Measurements from ENCODE around the gene TSPAN9. TPM values are rescaled to one million over a fixed set of nuclear protein-coding genes. Genes with fewer than 3 reads are reported as not detected.

The TSPAN9 gene
- total RNA-seq, 1 donor from 2014 or later: 30.4 TPM

DNA sequence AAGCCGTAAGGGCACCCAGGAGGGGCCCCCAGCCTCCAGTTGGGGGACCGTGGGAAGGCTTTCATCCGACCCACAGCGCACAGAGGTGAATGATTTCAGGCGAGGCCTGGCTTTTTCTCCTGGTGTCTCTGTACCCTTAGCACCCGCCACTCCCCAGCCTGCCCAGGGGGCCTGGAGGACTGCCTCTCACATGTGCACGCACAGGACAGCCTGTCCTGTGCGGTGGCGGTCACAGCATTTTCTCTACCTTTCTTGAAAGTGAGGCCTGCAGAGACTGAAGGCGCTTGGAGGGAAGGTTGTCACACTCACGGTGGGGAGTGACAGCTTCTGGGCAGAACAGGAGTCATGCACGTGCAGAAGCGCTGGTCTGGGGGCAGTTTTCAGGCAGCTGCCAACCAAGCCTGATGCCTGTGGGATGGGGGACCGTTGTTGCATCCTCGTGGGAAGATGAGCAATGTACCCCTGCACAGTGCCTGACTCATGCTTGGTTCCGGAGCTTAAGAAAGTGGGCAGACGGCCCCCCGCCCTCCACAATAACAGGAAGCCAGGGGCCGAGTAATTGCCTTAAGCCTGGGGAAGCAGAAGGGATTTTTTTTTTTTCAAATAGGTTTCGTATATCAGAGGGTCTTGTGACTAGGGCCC, 148.1 kb downstream of the TSPAN9 start:
- no peaks in the 10 kb centered on the region for H3K4me1 Mint-ChIP-seq (ENCODE audit: low read depth)
- TF ChIP-seq, protein P1, sequence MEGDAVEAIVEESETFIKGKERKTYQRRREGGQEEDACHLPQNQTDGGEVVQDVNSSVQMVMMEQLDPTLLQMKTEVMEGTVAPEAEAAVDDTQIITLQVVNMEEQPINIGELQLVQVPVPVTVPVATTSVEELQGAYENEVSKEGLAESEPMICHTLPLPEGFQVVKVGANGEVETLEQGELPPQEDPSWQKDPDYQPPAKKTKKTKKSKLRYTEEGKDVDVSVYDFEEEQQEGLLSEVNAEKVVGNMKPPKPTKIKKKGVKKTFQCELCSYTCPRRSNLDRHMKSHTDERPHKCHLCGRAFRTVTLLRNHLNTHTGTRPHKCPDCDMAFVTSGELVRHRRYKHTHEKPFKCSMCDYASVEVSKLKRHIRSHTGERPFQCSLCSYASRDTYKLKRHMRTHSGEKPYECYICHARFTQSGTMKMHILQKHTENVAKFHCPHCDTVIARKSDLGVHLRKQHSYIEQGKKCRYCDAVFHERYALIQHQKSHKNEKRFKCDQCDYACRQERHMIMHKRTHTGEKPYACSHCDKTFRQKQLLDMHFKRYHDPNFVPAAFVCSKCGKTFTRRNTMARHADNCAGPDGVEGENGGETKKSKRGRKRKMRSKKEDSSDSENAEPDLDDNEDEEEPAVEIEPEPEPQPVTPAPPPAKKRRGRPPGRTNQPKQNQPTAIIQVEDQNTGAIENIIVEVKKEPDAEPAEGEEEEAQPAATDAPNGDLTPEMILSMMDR (IDR thresholded peaks at IDR 0.05; ENCODE audit: unreplicated experiment): no peak
- H3K4me3 Mint-ChIP-seq (ENCODE audit: low read depth): no peak overlapping the region
- no peaks in the 10 kb centered on the region for H3K27me3 Mint-ChIP-seq
- peaks cover 5% of the 10 kb centered on the region for H3K9me3 Mint-ChIP-seq (ENCODE audit: low read depth)
- DNase-seq (ENCODE audit: low spot score, unreplicated experiment): no peak
- peaks cover 6% of the 10 kb centered on the region for H3K36me3 Mint-ChIP-seq (ENCODE audit: insufficient read depth)
- H3K27ac Mint-ChIP-seq: no peak overlapping the region

DNA sequence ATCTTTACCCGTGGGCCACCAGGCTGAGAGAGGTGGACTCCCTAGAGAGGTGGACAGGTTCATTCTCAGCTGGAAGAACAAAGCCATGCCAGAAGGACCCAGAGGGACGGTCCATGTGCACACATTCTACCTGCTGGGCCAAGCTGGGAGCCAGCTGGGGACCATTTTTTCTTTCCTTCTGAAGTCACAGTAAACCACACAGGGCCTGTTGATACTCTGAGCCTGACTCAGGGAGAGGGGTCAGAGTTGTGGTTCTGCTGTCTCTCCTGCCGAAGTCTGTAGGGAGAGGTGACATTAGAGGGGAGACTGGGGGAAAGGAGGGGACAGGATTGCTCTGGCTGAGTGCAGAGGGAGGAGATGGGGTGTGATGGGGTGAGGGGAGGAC, 148.6 kb downstream of the TSPAN9 start:
- H3K27me3 Mint-ChIP-seq: no peaks in the 10 kb centered on the region
- H3K4me3 Mint-ChIP-seq (ENCODE audit: low read depth): no peak overlapping the region
- H3K36me3 Mint-ChIP-seq (ENCODE audit: insufficient read depth): peaks cover 6% of the 10 kb centered on the region
- H3K4me1 Mint-ChIP-seq (ENCODE audit: low read depth): no peaks in the 10 kb centered on the region
- TF ChIP-seq, protein P1 (IDR thresholded peaks at IDR 0.05; ENCODE audit: unreplicated experiment): no peak
- no peak overlapping the region for H3K27ac Mint-ChIP-seq
- DNase-seq (ENCODE audit: low spot score, unreplicated experiment): no peak
- peaks cover 5% of the 10 kb centered on the region for H3K9me3 Mint-ChIP-seq (ENCODE audit: low read depth)

DNA sequence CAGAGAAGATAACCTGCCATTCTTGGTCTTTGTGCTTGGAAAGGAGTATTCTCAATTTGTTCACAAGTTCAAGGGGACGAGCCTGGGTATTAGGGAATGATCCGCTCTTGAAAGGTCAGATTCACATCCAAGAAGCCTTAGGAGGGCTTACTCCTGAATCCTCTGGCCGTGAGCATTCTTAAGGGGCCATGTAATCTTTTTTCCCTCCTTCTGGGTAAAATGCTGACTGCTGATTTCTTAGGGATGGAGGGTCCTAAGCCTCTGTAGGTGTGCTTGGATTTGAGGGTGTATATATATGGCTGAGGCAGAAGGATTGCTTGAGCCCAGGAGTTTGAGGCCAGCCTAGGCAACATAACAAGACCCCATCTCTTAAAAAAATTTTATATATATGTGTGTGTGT, 149.1 kb downstream of the TSPAN9 start:
- H3K4me1 Mint-ChIP-seq (ENCODE audit: low read depth): peaks cover 2% of the 10 kb centered on the region
- peaks cover 2% of the 10 kb centered on the region for H3K27me3 Mint-ChIP-seq
- TF ChIP-seq, protein P1 (IDR thresholded peaks at IDR 0.05; ENCODE audit: unreplicated experiment): no peak
- H3K4me3 Mint-ChIP-seq (ENCODE audit: low read depth): no peak overlapping the region
- peaks cover 5% of the 10 kb centered on the region for H3K9me3 Mint-ChIP-seq (ENCODE audit: low read depth)
- H3K27ac Mint-ChIP-seq: no peak overlapping the region
- no peak for DNase-seq (ENCODE audit: low spot score, unreplicated experiment)
- H3K36me3 Mint-ChIP-seq (ENCODE audit: insufficient read depth): peaks cover 6% of the 10 kb centered on the region

DNA sequence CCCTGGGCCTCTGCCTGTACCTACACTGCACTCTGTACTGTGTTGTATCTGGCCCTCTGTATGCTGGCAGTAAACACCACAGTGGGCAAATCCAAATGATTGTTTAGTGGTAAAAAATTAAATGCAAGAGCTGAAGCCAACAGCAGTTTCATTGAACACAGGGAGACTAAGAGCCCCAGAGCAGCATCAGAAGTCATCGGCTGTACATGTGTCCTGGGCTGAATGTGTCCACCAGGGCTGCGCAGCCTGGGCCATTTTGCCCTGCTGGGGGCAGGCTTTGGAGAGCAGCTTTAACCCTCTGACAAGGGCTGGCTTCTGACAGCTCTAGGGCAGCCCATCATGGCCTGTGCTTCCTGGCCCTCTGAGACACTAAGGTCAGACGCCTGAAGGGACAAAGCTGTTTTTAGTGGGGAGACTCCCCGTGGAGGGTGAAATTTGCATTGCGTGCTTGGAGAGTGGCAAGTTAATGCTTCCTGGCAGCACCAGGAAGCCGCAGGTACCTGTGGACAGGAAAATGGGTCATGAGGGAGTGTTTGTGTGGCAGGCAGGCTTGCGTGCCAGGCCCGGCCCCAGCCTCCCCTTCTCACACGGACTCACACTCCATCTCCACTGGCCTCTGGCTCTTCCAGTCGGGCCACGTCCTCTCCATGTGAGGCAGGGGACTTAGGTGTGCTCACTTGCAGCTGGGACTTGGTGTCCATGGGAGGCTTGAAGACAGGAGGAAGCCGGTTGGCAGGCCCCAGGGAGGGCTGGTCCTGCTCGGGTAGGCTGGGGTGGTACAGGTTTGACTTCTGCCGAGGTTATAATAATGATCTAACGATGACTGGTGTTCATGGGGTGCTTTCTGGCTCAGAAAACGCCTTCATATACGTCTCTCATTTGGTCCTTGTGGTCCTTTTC, 150.1 kb downstream of the TSPAN9 start:
- TF ChIP-seq, protein P1 (IDR thresholded peaks at IDR 0.05; ENCODE audit: unreplicated experiment): no peak
- peaks cover 2% of the 10 kb centered on the region for H3K4me1 Mint-ChIP-seq (ENCODE audit: low read depth)
- no peak overlapping the region for H3K4me3 Mint-ChIP-seq (ENCODE audit: low read depth)
- H3K9me3 Mint-ChIP-seq (ENCODE audit: low read depth): peaks cover 5% of the 10 kb centered on the region
- H3K27me3 Mint-ChIP-seq: peaks cover 7% of the 10 kb centered on the region
- H3K36me3 Mint-ChIP-seq (ENCODE audit: insufficient read depth): peaks cover 6% of the 10 kb centered on the region
- no peak overlapping the region for H3K27ac Mint-ChIP-seq
- DNase-seq (ENCODE audit: low spot score, unreplicated experiment): no peak

DNA sequence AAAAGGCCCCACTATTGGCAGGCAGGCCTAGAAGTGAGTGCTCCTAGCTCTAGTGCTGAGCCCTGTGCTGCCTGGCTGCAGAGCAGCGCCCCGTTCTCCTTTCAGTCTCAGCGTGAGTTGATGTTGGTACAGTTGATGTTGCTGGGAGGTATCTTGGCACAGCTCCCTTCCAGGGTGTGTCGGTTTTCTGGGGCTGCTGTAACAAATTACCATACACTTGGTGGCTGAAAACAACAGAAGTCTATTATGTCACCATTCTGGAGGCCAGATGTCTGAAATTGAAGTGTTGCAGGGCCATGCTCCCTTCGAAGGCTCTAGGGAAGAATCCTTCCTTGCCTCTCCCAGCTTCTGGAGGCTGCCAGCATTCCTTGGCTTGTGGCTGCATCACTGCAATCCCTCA, 151.4 kb downstream of the TSPAN9 start:
- no peak for DNase-seq (ENCODE audit: low spot score, unreplicated experiment)
- Mint-ChIP-seq H3K4me3 (ENCODE audit: low read depth) (no peak overlapping the region), H3K9me3 (ENCODE audit: low read depth) (peaks cover 5% of the 10 kb centered on the region), H3K4me1 (ENCODE audit: low read depth) (peaks cover 3% of the 10 kb centered on the region), H3K27me3 (peaks cover 11% of the 10 kb centered on the region), H3K36me3 (ENCODE audit: insufficient read depth) (peaks cover 6% of the 10 kb centered on the region), H3K27ac (no peak overlapping the region)
- TF ChIP-seq, protein P1 (IDR thresholded peaks at IDR 0.05; ENCODE audit: unreplicated experiment): no peak
